NOMO-1 treated with DMSO at 0.1 percent for 48 hours (cell line): ENCODE results near the gene SHKBP1.

ENCODE experiments used
- DNase-seq: peaks from one replicate; lab custom pipeline; 2025; ENCODE audit not compliant: unreplicated experiment; lab: John Stamatoyannopoulos, UW

The SHKBP1 gene

DNA sequence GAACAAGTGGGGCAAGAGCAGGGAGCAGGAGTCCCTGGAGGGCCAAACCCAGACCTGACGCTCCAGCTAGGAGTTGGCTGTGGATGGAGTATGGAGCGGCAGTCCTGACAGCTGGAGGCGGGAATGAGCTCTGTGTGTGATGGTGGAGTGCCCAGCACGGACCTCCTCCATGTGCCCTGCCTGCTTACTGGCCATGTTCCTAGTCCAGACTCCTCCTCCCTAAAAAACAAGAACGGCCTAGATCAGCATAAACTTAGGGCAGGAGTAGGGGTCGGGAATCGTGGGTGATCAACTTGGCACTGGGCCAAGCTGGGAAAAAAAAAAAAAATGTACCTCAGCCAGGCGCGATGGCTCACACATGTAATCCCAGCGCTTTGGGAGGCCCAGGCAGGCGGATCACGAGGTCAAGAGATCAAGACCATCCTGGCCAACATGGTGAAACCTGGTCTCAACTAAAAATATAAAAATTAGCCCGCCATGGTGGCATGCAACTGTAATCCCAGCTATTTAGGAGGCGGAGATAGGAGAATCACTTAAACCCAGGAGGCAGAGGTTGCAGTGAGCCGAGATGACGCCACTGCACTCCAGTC is 54.0 kb downstream of the SHKBP1 start:
- no peak for DNase-seq

DNA sequence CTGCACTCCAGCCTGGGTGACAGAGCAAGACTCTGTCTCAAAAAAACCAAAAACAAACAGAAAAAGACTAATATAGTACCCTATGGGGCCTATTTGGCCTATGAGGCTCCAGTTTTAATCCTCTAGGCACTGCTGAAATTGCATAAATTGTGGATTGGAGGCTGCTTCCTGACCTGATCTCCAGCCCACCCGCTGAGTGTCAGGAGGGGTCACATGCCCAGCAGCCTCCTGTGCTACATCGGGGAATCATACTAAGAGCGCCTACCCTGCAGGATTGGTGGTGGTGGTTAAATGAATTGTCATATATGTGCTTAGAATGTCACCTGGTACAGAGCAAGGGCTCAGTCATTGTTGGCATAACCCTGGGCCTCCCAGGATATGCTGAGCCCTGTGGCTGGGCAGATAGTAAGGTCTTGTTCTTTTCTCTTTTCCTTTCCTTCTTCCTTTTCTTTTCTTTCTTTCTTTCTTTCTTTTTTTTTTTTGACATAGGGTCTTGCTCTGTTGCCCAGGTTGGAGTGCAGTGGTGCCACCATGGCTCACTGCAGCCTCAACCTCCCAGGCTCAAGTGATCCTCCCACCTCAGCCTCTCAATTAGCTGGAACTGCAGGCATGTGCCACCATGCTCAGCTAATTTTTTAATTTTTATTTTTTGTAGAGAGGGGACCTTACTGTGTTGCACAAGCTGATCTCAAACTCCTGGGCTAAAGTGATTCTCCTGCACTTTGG is 55.8 kb downstream of the SHKBP1 start:
- DNase-seq = no peak

GRCh38 chr19:40633207-40633606 is 56.5 kb downstream of the SHKBP1 start:
- DNase-seq = no peak

DNA sequence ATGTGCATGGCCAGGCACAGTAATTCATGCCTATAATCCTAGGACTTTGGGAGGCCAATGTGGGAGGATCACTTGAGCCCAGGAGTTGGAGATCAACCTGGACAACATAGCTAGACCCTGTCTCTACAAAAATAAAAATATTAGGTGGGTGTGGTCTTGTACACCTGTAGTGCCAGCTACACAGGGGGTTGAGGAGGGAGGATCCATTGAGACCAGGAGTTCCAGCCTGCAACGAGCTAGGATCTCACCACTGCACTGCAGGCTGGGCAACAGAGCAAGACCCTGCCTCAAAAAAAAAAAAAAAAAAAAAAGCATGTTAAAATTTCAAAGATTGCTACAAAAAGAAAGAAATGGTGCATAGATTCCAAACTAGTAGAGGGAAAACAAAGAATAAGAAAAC is 61.7 kb downstream of the SHKBP1 start:
- no peak for DNase-seq

DNA sequence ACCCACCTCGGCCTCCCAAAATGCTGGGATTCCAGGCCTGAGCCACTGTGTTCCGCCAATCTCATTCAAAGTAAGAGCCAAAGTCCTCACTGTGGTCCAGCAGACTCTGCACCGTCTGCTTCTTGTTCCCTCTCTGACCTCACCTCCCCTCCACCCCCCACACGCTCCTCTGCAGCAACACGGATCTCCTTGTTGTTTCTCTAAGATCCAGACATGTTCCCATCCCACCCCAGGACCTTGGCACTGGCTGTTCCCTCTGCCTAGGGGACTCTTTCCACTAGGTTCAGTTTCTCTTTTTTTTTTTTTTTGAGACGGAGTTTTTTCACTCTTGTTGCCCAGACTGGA is 62.9 kb downstream of the SHKBP1 start:
- DNase-seq = no peak

DNA sequence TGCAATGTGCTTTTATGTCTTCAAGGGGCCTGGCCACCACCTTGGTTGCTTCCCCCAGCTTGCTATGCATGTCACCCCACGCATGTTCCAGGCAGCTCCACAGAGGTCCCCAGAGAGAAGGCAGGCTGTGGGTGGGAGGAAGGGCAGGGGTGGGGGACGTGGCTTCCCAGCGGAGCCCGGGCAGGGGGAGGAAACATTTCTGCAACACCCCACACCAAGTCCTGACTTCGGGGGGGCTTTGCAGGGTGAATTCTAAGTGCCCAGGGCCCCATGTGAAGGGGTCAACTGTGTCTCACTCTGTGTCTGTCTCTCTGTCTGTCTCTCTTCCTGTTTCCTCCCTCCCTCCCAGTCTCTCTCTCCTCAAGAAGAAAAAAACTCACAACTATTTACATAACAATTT is 64.1 kb downstream of the SHKBP1 start:
- no peak for DNase-seq
